ENCODE data around the gene BMP2. TPM values are rescaled to one million over a fixed set of nuclear protein-coding genes. Genes with fewer than 3 reads are reported as not detected.

Gene BMP2
- total and polyA plus RNA-seq, 2 experiments from 2014 or later: 0.73 to 1.0 TPM

GRCh38 chr20:6765469-6766058, 1.9 kb upstream of the BMP2 start:
- peaks cover 3% of the 10 kb centered on the region; the same call in 1 of the 3 replicates for H3K9me3 Mint-ChIP-seq
- H3K27ac Mint-ChIP-seq: no peak overlapping the region; the same call in 1 of the 2 replicates
- H2AFZ ChIP-seq: no peak overlapping the region
- TF ChIP-seq, protein P1, sequence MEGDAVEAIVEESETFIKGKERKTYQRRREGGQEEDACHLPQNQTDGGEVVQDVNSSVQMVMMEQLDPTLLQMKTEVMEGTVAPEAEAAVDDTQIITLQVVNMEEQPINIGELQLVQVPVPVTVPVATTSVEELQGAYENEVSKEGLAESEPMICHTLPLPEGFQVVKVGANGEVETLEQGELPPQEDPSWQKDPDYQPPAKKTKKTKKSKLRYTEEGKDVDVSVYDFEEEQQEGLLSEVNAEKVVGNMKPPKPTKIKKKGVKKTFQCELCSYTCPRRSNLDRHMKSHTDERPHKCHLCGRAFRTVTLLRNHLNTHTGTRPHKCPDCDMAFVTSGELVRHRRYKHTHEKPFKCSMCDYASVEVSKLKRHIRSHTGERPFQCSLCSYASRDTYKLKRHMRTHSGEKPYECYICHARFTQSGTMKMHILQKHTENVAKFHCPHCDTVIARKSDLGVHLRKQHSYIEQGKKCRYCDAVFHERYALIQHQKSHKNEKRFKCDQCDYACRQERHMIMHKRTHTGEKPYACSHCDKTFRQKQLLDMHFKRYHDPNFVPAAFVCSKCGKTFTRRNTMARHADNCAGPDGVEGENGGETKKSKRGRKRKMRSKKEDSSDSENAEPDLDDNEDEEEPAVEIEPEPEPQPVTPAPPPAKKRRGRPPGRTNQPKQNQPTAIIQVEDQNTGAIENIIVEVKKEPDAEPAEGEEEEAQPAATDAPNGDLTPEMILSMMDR (conservative IDR thresholded peaks at IDR 0.05; ENCODE audit: low read depth in 2 of 2): peak; percentile 39 to 62; a peak in 3 of 4 replicates
- TF ChIP-seq ETS1 (IDR thresholded peaks at IDR 0.05): no peak
- TF ChIP-seq, protein P2, sequence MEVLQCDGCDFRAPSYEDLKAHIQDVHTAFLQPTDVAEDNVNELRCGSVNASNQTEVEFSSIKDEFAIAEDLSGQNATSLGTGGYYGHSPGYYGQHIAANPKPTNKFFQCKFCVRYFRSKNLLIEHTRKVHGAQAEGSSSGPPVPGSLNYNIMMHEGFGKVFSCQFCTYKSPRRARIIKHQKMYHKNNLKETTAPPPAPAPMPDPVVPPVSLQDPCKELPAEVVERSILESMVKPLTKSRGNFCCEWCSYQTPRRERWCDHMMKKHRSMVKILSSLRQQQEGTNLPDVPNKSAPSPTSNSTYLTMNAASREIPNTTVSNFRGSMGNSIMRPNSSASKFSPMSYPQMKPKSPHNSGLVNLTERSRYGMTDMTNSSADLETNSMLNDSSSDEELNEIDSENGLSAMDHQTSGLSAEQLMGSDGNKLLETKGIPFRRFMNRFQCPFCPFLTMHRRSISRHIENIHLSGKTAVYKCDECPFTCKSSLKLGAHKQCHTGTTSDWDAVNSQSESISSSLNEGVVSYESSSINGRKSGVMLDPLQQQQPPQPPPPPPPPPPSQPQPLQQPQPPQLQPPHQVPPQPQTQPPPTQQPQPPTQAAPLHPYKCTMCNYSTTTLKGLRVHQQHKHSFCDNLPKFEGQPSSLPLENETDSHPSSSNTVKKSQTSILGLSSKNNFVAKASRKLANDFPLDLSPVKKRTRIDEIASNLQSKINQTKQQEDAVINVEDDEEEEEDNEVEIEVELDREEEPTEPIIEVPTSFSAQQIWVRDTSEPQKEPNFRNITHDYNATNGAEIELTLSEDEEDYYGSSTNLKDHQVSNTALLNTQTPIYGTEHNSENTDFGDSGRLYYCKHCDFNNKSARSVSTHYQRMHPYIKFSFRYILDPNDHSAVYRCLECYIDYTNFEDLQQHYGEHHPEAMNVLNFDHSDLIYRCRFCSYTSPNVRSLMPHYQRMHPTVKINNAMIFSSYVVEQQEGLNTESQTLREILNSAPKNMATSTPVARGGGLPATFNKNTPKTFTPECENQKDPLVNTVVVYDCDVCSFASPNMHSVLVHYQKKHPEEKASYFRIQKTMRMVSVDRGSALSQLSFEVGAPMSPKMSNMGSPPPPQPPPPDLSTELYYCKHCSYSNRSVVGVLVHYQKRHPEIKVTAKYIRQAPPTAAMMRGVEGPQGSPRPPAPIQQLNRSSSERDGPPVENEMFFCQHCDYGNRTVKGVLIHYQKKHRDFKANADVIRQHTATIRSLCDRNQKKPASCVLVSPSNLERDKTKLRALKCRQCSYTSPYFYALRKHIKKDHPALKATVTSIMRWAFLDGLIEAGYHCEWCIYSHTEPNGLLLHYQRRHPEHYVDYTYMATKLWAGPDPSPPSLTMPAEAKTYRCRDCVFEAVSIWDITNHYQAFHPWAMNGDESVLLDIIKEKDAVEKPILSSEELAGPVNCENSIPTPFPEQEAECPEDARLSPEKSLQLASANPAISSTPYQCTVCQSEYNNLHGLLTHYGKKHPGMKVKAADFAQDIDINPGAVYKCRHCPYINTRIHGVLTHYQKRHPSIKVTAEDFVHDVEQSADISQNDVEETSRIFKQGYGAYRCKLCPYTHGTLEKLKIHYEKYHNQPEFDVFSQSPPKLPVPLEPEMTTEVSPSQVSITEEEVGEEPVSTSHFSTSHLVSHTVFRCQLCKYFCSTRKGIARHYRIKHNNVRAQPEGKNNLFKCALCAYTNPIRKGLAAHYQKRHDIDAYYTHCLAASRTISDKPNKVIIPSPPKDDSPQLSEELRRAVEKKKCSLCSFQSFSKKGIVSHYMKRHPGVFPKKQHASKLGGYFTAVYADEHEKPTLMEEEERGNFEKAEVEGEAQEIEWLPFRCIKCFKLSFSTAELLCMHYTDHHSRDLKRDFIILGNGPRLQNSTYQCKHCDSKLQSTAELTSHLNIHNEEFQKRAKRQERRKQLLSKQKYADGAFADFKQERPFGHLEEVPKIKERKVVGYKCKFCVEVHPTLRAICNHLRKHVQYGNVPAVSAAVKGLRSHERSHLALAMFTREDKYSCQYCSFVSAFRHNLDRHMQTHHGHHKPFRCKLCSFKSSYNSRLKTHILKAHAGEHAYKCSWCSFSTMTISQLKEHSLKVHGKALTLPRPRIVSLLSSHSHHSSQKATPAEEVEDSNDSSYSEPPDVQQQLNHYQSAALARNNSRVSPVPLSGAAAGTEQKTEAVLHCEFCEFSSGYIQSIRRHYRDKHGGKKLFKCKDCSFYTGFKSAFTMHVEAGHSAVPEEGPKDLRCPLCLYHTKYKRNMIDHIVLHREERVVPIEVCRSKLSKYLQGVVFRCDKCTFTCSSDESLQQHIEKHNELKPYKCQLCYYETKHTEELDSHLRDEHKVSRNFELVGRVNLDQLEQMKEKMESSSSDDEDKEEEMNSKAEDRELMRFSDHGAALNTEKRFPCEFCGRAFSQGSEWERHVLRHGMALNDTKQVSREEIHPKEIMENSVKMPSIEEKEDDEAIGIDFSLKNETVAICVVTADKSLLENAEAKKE (CRISPR knock-in tag; IDR thresholded peaks at IDR 0.05): no peak
- peaks cover under 1% of the 10 kb centered on the region; the same call in 1 of the 2 replicates for H3K9me2 ChIP-seq (ENCODE audit: insufficient read depth)
- H3K4me1 ChIP-seq (ENCODE audit: insufficient read depth): peaks cover 48% of the 10 kb centered on the region
- peak overlapping the region; percentile 70; the same call in 1 of the 2 replicates for H3K27ac ChIP-seq (ENCODE audit: low read depth)
- H3K27me3 ChIP-seq (ENCODE audit: insufficient read depth): peaks cover 39% of the 10 kb centered on the region
- H3K36me3 Mint-ChIP-seq (ENCODE audit: low read depth): peaks cover 9% of the 10 kb centered on the region; the same call in 2 of the 3 replicates
- H3K4me2 ChIP-seq: peak overlapping the region; percentile 56; the same call in 1 of the 2 replicates
- no peak overlapping the region for H3K4me3 ChIP-seq
- H3K79me2 ChIP-seq (replicated peaks; ENCODE audit: insufficient read depth): no peaks in the 10 kb centered on the region
- H3K4me3 Mint-ChIP-seq: peak overlapping the region; percentile 20
- 0 out of 2 replicates have a peak, but pooled peaks cover 7% of the 10 kb centered on the region for H3F3A ChIP-seq (replicated peaks; ENCODE audit: low read depth)
- peaks cover 38% of the 10 kb centered on the region for H3K4me1 Mint-ChIP-seq
- H3K27me3 Mint-ChIP-seq (ENCODE audit: insufficient read depth, low read depth, poor library complexity): peaks cover 29% of the 10 kb centered on the region
- peak; percentile 59 for DNase-seq (ENCODE audit: low spot score)
- no peak for ATAC-seq
- H3K36me3 ChIP-seq (ENCODE audit: insufficient read depth): no peaks in the 10 kb centered on the region
- H4K20me1 ChIP-seq (replicated peaks; ENCODE audit: insufficient read depth): peaks cover 5% of the 10 kb centered on the region; the same call in 1 of the 2 replicates
